ENCODE measurements around the gene ANKRD55. TPM values are rescaled to one million over a fixed set of nuclear protein-coding genes. Genes with fewer than 3 reads are reported as not detected.

The ANKRD55 gene
- total and polyA plus RNA-seq, 9 of the 15 experiments (the other 6 are each of a cell fraction or from before 2014, with no cell fraction given): 3.4 to 10.6 (median 6.5) TPM

DNA sequence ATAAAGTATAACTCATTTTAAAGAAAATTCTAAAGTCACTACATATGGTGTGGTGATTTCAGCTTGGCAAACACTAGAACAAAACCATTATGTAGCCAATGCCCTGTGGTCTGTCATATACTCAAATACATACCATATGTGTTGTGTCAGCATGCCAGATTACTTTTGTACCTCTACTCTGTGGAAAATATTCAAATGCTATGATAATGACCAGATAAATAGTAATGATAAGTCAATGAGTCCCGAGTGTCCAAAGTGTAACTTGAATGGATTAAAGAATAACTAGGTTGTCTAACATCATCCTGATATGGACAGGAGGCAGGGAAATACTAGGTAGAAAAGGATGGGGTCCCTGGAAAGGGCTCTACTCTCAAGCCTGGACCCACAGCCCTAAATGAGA lies 180.4 kb downstream of the ANKRD55 start:
- Histone ChIP-seq H3K79me2 (ENCODE audit: control insufficient read depth, insufficient read depth, low read length) (no peaks in the 10 kb centered on the region), H3K9me3 (replicated peaks; ENCODE audit: control insufficient read depth, insufficient read depth, low read depth, low read length) (peaks cover 5% of the 10 kb centered on the region), H3K9ac (ENCODE audit: insufficient read depth in 1 of 2, low read depth in 2 of 2, low read length in 2 of 2) (no peak overlapping the region), H3K27ac (ENCODE audit: extremely low read depth, low read depth, low read length) (no peak overlapping the region), H3K4me3 (no peak overlapping the region), H3K9me1 (ENCODE audit: control insufficient read depth, insufficient read depth, low read length) (no peaks in the 10 kb centered on the region), H3K36me3 (ENCODE audit: control insufficient read depth, insufficient read depth, low read length) (no peaks in the 10 kb centered on the region), H3K4me1 (replicated peaks in 1 of 2; ENCODE audit: control insufficient read depth in 2 of 2, insufficient read depth in 2 of 2, low read length in 2 of 2) (peaks cover 0 to 1% of the 10 kb centered on the region in 2 experiments; a peak in 2 of 5 replicates), H2AFZ (ENCODE audit: low read depth, low read length) (no peak overlapping the region), H3K4me2 (ENCODE audit: insufficient read depth, low read length) (no peak overlapping the region), H4K20me1 (replicated peaks; ENCODE audit: control insufficient read depth, insufficient read depth, low read length) (no peaks in the 10 kb centered on the region), H3K27me3 (ENCODE audit: control insufficient read depth in 2 of 2, insufficient read depth in 2 of 2, low read length in 2 of 2) (no peaks in the 10 kb centered on the region)
- DNase-seq (ENCODE audit: extremely low read depth in 1 of 4, low spot score in 3 of 4) (no peak), FAIRE-seq (no peak), ATAC-seq (no peak)
- intact Hi-C loops (cut with micrococcal nuclease) (no loop called here), in situ Hi-C loops (cut with MboI) (no loop called here)
- TF ChIP-seq ZNF830 (CRISPR knock-in tag; IDR thresholded peaks at IDR 0.05) (no peak), CREB1 (IDR thresholded peaks at IDR 0.05) (no peak), CREB1 (CRISPR knock-in tag; IDR thresholded peaks at IDR 0.05) (no peak), SMAD1 (IDR thresholded peaks at IDR 0.05; ENCODE audit: low read depth, low read length, partially characterized antibody) (no peak), TEAD4 (IDR thresholded peaks at IDR 0.05; ENCODE audit: low read length) (no peak), TEAD4 (CRISPR knock-in tag; IDR thresholded peaks at IDR 0.05; ENCODE audit: borderline replicate concordance) (no peak), RFX1 (IDR thresholded peaks at IDR 0.05) (no peak)
- 24% methylated on average over 1 of the region's 1 CpG for WGBS (ENCODE audit: insufficient coverage, low coverage, missing lambda C conversion rate)
- POLR2A ChIA-PET: no interaction called here
- BruUV-seq (replicated peaks): no TSS peak
- CTCF ChIA-PET (ENCODE audit: low intra/inter-chr PET ratio): no interaction called here

DNA sequence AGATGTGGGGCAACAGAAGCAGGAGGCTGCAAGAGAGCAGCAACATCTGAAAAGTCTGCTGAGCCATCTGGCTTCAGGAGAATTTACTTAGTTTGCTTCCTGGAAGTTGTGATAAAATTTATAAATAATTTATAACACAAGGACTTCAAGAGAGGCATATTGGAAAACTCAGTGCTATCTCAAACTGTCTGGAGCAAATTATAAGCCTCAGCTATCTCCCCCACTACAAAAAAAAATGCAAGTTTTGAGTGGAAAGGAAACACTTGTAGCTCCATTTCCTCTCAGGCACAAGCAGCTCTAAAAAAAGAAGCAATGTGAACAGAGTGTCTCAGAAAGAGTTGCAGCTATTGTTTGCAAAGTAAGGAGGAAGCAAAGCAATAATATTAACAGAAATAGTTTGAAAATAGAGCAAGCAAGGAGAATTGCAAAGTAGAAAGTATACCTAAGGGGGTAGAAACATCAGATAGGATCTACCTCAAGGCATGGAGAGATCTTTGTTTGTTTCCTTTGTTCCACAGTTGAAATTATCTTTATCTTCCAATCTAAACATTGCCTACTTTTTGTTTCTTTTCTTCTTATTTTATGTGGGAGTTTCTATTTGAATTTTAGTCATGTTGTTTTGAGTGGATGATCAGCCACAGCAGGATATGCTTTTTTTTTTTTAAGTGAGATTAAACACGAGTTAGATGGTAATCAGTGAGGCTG lies 182.4 kb downstream of the ANKRD55 start:
- Histone ChIP-seq H3K4me2 (ENCODE audit: insufficient read depth, low read length) (no peak overlapping the region), H3K9ac (ENCODE audit: insufficient read depth in 1 of 2, low read depth in 2 of 2, low read length in 2 of 2) (no peak overlapping the region), H3K9me1 (ENCODE audit: control insufficient read depth, insufficient read depth, low read length) (no peaks in the 10 kb centered on the region), H3K36me3 (ENCODE audit: control insufficient read depth, insufficient read depth, low read length) (no peaks in the 10 kb centered on the region), H3K79me2 (ENCODE audit: control insufficient read depth, insufficient read depth, low read length) (no peaks in the 10 kb centered on the region), H3K9me3 (replicated peaks; ENCODE audit: control insufficient read depth, insufficient read depth, low read depth, low read length) (peaks cover 5% of the 10 kb centered on the region), H4K20me1 (replicated peaks; ENCODE audit: control insufficient read depth, insufficient read depth, low read length) (no peaks in the 10 kb centered on the region), H3K27me3 (ENCODE audit: control insufficient read depth in 2 of 2, insufficient read depth in 2 of 2, low read length in 2 of 2) (no peaks in the 10 kb centered on the region), H3K4me1 (replicated peaks in 1 of 2; ENCODE audit: control insufficient read depth in 2 of 2, insufficient read depth in 2 of 2, low read length in 2 of 2) (no peaks in the 10 kb centered on the region; a peak in 2 of 5 replicates), H3K27ac (ENCODE audit: extremely low read depth, low read depth, low read length) (no peak overlapping the region), H2AFZ (ENCODE audit: low read depth, low read length) (peak overlapping the region; percentile 22; the same call in 1 of the 2 replicates), H3K4me3 (no peak overlapping the region)
- in situ Hi-C loops (cut with MboI) (no loop called here), intact Hi-C loops (cut with micrococcal nuclease) (no loop called here)
- ChIA-PET CTCF (ENCODE audit: low intra/inter-chr PET ratio) (no interaction called here), POLR2A (no interaction called here)
- 0% methylated on average over 1 of the region's 1 CpG for WGBS (ENCODE audit: insufficient coverage, low coverage, missing lambda C conversion rate)
- FAIRE-seq (no peak), ATAC-seq (no peak), DNase-seq (ENCODE audit: extremely low read depth in 1 of 4, low spot score in 3 of 4) (no peak)
- TF ChIP-seq GABPA (tag; conservative IDR thresholded peaks at IDR 0.05; ENCODE audit: low read depth) (0 out of 2 replicates have a peak, but pooled peaks have one; percentile 21), SOX6 (IDR thresholded peaks at IDR 0.05) (peak; percentile 48; the same call in 1 of the 2 replicates), BCLAF1 (IDR thresholded peaks at IDR 0.05; ENCODE audit: borderline replicate concordance in 1 of 2, control insufficient read depth in 1 of 2, low read depth in 2 of 2, low read length in 1 of 2) (no peak)
- no TSS peak for BruUV-seq (replicated peaks)

Measured in K562 (cell line).